ENCODE results near the gene GEMIN7.

GEMIN7 gene, protein sequence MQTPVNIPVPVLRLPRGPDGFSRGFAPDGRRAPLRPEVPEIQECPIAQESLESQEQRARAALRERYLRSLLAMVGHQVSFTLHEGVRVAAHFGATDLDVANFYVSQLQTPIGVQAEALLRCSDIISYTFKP

GRCh38 chr19:45079063-45079910 is at the start of gene GEMIN7:
GEMIN7 (plus strand) TSS chr19:45079260; CDS start chr19:45090115, 10,855 bp downstream.
- peak; percentile 71 for DNase-seq

DNA sequence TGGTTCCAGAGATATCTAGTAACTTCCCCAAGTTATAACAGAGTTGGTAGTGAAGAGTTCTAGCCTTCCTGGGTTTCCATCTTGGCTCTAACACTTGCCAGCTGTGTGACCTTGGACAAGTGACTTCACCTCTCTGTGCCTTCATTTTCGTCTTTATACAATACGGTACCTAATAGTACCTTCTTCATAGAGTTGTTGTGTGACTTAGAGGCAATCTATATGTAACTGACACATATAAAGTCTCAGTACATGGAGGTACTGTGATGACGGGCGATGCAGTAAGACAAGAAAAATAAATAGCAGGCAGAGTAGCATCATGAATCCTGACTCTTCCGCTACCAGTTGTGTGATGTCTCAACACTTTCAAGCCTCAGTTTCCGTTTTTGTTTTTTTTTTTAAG is 48.2 kb upstream of the GEMIN7 start:
- DNase-seq = no peak

GRCh38 chr19:45032421-45032820 is 46.6 kb upstream of the GEMIN7 start:
- no peak for DNase-seq

- DNase-seq = no peak
These were observed 43.3 kb upstream of the GEMIN7 start for GRCh38 chr19:45035755-45036154.

- no peak for DNase-seq
These were observed 41.5 kb upstream of the GEMIN7 start for GRCh38 chr19:45037393-45038169.

- peak; percentile 92 for DNase-seq
These were observed 39.8 kb upstream of the GEMIN7 start, which contains the start of gene CLASRP for GRCh38 chr19:45038931-45039893. CLASRP (plus strand) TSS chr19:45039045; CDS start chr19:45040213, 1,168 bp downstream.

DNA sequence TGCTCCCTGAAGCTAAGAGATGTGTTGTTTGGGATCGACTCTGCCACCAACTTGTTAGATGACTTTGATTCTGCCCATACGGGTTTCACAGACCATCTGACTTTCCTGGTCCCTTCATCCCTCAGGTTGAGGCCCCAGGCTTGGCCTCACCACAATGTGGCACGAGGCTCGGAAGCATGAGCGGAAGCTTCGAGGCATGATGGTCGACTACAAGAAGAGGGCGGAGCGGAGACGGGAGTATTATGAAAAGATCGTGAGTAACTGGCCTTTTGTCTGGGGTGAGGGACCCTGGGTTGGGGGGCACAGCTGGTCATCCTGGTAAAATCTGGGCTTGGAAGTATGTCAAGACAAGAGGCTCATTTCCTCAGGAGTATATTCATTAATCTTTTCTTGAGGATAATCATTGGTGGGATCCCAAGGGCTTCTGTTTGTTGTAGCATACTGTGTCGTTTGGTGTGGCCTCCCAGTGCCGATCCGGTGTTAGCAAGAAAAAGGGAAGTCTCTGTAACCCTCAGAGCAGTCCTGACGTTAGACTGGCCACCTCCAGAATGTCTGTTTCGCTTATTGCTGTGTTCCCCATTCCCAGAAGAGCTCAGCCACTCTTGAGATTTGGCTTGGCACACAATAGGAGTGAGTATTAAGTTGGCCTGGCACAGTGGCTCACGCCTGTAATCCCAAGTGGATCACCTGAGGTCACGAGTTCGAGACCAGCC is 38.8 kb upstream of the GEMIN7 start:
- DNase-seq = peak; percentile 97

GRCh38 chr19:45041125-45041524 is 37.9 kb upstream of the GEMIN7 start:
- peak; percentile 83 for DNase-seq

DNA sequence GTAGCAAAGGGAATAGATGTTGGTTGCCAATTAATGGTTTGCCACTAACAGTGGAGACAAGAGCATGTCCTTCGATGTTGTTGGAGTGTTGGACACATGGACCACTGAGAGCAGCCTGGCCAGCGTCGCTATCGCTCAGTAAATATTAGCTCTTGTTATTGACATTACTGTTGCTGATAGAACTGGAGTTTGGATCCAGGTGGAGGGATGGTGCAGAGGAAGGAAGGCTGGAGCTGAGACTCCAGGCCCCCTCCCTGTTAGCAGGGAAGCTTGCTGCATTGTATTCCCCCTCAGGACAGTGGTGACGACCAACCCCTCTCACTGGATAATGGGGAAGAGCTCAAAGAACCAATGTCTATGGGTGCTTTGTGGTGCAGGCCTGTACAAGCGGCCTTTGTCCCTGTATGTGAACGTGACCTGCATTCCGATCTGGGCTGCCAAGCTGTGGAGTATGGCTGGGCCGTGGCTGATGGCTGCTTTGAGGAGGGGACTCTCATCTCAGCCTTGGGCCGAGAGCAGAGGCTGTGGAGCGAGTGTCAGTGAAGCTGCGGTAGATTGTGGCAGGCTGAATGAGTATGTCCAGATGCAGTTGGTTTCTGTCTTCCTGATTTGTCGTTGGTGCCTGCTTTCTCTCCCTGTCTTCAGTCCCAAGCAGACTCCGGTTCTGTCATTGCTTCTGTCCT is 33.2 kb upstream of the GEMIN7 start:
- no peak for DNase-seq

GRCh38 chr19:45046355-45046754 is 32.7 kb upstream of the GEMIN7 start:
- DNase-seq = no peak

DNA sequence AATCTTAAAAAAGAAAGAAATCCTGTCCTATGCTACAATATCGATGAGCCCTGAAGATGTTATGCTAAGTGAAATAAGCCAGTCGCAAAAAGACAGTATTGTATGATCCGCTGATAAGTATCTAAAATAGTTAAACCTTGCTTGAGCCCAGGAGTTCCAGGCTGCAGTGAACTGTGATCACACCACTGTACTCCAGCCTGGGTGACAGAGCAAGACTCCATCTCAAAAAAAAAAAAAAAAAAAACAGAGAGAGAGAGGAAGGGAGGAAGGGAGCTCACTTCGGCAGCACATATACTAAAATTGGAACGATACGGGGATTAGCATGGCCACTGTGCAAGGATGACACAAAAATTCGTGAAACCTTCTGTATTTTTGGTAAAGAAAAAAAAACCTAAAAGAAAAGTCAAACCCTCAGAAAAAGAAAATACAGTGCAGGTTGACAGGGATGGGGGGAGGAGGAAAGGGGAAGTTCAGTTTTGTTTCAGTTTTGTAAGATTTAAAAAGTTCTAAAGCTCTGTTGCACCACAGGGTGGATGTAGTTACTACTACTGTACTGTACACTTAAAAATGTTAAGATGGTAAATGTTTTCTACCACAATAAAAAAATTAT is 31.8 kb upstream of the GEMIN7 start:
- peak; percentile 93 for DNase-seq

DNA sequence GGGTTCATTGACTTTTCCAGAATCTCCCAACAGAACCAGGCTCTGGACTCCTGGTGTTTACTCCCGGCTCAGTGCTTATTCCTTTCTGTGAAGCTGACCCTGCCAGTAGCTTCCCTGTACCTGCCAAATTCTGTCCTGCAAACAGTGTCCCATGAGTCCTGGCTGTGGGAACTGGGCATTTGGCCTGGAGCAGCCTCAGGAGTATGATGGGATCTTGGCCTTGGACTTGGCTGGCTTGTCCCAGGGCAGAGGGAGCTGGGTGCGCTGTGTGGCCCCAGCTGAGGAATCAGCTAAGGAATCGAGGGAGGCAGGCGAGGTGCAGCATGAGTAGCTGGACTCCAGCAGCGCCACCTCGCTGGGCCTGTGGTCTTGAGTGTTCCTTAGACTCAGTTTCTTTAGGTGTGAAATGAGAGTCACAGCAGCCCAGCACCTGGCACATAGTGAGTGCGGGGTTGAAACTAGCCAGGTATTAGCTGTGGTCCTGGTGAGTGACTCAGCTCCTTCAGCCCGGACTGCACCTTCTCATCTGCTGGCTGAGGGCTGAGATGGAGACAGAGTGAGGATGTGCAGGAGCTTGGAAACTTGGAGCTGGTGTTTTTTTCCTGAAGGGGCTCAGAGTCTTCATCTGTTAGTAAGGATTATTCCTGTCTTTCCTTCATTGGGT is 29.9 kb upstream of the GEMIN7 start:
- no peak for DNase-seq

- DNase-seq = no peak
These were observed 29.0 kb upstream of the GEMIN7 start for GRCh38 chr19:45050036-45050435.

DNA sequence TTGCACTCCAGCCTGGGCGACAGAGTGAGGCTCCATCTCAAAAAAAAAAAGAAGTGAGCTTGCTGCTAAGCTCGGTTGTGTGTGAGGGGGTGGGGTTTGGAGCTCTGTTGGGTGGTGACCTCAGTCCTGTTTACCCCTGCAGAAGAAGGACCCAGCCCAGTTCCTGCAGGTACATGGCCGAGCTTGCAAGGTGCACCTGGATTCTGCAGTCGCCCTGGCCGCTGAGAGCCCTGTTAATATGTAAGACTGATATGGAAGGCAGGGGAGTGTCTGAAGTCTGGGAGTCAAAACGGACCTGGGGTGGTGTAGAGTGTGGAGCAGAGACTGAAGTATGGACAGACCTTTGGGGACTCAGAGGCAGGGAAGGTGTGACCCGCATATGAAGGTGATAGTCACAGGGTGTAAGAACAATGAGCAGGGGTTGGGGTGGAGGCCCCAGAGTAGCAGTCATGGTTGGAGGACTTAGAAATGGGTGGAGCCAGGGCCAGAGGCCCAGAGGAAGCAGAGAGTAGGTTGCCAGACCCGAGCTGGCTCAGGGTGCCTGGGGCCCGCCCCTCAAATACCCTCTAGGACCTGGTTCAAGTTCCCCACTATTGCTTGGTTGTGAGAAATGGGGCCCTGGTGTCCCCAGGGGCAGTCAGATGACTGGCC is 27.0 kb upstream of the GEMIN7 start:
- DNase-seq = no peak

- peak; percentile 85 for DNase-seq
These were observed 22.2 kb upstream of the GEMIN7 start for GRCh38 chr19:45056831-45057230.

DNA sequence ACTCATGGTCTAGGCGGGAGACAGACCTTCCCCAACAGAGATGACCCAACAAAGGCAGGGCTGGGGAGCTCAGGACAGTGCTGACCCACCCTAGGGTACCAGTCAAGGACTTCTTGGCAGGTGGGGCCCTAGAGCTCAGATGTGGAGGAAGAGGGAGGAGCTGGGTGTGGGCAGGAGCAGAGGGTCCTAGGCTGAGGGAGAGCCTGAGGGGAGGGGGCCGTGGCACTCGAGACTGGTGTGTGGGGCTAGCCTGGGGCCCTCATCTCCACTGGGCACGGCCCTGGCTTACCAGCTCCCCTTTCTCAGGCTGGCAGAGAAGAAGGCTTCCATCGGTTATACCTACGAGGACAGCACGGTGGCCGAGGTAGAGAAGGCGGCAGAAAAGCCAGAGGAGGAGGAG is 21.6 kb upstream of the GEMIN7 start:
- DNase-seq = no peak

DNA sequence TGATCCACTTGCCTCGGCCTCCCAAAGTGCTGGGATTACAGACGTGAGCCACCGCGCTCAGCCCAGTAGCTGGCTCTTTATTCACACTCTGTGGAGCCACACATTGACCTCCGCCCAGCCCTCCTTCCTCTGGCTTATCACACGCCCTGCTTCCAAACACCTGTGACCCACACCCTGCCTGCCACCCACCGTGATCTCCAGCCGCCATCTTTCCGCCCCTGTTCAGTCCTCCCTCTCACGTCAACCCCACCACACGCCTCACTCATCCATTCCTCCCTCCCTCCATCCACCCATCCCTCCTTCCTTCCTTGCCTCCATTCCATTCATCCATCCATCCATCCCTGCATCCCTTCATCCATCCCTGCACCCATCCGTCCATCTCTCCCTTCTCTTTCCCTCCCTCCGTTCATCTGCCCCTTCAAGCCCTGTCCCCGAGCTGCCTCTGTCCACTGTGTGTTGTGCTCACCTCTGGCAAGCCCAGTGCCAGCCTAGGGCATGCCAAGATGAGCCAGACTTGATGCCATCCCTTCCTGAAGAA is 20.4 kb upstream of the GEMIN7 start:
- DNase-seq = no peak

DNA sequence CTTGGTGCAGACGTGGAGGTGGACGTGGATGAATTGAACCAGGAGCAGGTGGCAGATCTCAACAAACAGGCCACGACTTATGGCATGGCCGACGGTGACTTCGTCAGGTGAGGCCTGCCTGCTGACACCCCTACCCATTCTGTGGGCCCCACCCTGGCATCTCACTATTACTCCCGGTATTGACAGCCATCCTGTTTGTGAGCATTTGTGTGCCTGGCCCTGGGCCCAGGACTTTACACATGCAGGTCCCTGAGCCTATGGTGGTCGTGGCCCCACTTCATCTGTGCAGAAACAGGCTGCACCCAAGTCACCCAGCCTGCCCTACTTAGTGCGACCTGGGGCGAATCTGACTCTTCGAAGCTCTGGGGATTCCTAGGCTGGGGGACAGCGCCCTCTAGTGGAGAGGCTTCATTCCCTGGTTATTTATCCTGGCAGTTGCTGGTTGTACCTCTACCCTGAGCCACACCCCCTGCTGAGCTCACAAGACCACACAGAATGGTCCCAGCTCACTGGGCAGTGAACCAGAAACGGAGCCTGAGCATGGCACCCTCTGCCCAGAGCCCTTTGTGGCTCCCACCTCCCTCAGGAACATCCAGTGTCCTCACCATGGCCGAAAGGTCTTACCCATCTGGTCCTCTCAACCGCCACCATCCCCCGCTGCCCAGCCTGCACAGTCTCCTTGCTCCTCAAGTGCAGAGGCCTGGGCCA is 19.6 kb upstream of the GEMIN7 start:
- peak; percentile 82 for DNase-seq

DNA sequence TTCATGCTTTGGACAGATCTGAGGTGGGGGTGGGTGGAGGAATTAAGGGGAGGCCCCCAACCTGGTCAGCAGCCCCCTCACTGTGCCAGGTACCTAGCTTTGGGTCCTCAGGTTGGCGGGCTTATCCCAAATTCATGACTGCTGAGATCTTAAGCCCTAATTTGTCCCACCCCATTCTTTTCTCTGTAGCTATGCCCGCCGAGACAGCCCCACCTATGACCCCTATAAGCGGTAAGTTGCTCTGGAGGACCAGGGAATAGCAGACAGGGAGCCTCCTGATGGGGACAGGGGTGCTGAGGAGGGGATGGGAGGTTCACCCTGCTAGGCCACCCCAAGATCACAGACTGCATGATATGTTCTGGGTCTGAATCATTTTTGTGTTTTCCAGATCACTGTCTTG is 17.1 kb upstream of the GEMIN7 start:
- DNase-seq = no peak

All from MV-4-11 (cell line).